AG20443 (cell line): Measurements from ENCODE around the gene FBRSL1.

Experiments
- DNase-seq: peaks from one replicate; pipeline ENCODE4 v3.0.0; 2012; ENCODE audit warnings: low spot score, mixed read lengths

The FBRSL1 gene

DNA sequence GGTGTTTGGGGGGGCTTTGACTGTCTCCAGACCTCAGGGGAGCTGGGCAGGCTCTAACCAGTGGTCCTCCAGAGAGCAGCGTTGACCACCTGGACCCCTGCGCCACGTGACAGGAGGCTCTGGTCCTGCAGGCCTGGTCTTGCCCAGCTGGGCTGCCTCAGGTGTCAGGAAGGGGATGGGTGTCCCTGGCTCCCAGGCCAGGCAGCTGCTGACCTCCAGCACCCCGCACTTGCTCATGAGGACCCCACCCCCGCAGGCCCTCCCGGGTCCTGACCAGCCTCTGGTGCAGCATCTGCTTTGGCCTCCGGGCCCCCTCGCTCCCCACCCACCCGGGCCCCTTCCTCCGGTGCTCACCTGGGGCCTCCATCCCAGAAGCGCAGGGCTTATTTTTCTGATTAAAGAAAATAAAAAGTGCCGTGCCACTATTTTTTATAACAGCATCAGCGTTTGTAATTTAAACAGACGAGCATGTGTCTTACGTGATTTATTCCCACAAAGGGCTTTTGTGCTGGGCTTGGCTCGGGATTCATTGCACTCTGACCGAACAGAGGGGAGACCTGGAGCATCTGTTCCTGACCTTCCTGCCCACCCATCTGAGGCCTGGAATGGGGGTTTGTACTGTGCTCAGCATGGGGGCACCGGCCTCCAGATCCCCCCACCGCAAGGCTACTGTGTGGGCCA, 21.7 kb downstream of the FBRSL1 start:
- no peak for DNase-seq

DNA sequence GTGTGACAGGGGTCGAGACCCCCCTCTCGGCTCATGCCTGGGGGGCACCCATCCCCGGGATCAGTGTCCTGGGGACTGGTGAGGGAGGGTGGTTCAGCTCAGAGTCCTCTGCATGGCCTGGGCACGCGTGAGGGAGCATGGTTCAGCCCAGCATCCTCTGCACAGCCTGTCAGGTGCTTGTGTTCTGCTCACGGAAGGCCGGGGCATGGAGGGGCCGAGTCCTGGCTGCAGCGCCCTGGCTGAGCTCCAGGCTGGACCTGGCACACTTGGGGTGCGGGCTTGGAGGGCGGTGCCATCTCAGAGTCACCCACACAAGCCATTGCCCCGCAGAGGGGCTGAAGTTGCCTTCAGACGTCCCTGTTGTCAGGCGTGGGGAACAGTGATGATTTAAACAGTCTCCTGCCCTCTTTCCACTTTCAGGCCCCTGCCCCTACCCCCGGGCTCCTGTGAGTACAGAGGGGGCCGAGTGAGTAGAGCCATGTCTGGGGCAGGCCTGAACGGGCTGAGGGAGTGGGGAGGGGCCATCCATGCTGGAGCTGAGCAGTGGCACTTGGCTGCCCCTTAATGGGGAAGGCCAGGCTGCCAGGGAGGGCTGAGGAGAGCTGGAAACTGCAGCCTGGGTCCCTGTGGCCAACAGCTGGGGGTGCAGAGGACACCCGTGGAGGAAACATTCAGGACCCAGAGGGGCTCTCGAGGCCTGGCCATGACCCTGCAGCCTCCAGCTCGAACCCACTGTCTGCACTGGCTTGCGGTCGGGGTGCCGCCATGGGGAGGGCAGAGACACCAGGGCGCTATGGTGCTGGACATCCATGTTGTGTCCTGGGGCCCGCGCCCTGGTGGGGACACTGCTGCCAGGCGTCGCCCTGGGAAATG, 22.5 kb downstream of the FBRSL1 start:
- no peak for DNase-seq

DNA sequence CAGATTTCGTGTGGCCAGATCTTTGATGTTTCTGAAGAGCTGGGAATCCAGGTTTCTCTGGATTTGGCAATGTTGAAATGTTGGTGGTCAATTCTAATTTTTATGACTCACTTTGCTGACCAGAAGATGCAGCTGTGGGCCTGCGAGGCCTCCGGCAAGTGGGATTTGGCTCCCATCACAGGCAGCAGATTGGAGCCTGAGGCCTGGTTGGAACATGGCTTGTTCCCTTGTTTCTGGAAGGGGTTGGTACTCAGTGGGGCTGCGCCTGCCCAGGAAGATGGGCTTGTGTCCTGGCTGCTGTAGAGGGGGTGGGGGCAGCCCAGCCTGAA, 23.1 kb downstream of the FBRSL1 start:
- DNase-seq = no peak

- DNase-seq = no peak
Measured at GRCh38 chr12:132513458-132514135, 23.6 kb downstream of the FBRSL1 start.

DNA sequence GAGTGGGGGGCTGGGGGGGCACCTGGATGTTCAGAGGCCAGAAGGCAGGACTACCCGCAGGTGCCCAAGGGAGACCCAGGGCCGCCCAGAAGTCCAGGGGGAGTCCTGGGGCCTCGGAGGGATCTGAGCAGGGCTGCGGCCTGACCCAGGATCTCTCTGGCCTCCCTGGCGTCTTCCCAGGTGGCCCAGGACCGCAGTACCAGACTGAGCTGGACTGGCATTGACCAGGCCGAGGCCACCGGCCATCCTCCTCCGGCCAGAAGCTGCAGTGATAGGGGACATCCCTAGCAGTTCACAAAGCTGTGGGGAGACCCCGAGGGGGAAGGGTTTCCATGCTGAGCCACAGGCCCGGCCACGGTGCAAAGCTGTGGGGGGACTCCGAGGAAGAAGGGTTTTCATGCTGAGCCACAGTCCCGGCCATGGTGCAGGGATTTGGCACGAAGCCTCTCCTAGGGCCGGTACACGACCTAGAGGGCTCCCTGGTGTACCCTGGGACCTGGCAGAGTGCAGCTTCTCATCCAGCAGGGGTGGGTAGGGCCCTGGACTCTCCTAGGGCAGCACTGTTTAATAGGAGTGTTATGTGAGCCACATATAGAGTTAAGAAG, 24.4 kb downstream of the FBRSL1 start:
- DNase-seq = no peak

GRCh38 chr12:132514838-132515237, 24.9 kb downstream of the FBRSL1 start:
- no peak for DNase-seq

GRCh38 chr12:132516095-132517012, 26.4 kb downstream of the FBRSL1 start:
- no peak for DNase-seq

- DNase-seq = no peak
Measured at GRCh38 chr12:132517013-132517739, 27.2 kb downstream of the FBRSL1 start.

- no peak for DNase-seq
Measured at GRCh38 chr12:132517740-132518100, 27.8 kb downstream of the FBRSL1 start.

GRCh38 chr12:132518354-132518992, 28.5 kb downstream of the FBRSL1 start:
- DNase-seq = no peak

DNA sequence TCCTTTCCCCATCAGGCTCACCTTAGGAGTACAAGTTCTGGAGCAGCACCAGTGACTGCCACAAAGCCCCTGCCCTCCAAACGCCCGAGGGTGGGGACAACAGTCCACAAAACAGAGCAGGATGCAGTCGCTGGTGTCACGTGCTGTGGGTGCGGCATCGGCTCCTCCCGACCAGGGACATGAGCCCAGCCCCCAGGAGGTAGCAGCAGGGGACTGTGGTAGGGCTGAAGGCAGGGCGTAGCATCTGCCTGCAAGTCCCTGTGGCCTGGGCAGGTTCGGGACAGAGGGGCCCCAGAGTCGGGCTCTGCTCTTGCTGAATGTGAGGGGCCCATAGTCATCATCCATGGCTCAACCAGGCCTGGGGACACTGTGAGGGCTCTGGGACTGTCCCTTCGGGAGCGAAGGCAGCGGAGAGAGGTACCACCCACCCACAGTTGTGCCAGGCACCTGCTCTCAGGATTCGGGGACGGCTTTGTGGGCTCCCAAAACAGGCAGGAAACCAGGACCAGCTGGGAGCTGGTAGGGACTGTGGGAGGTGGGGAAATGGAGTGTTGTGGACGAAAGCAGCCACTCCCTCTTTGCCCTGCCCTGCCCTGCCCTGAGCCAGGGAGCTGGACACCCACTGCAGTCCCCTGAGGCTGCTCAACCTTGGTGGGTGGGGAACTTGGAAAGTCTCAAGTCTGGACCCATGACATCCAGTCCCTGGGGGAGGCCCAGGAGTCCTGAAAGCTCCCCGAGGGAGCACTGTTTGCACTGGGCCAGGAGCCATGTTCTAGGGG, 30.7 kb downstream of the FBRSL1 start:
- no peak for DNase-seq

DNA sequence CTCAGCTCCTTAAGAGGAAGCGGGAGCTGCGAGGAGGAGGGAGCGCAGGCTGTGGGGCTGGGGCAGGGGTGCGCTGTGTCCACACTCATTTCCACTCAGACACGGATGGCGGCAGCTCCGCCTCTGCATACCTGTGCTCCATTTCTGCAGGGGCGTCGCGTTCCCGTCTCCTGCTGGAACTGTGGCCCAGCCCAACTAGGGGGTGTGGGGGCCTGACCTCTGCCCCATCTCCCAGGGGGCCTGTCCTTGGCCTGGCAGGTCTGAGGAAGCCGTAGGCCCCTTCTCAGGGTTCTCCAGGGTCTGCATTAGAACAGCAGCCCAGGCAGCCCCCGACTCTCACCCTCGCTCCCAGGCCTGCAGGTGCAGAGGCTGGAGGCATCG, 31.2 kb downstream of the FBRSL1 start:
- DNase-seq = no peak

DNA sequence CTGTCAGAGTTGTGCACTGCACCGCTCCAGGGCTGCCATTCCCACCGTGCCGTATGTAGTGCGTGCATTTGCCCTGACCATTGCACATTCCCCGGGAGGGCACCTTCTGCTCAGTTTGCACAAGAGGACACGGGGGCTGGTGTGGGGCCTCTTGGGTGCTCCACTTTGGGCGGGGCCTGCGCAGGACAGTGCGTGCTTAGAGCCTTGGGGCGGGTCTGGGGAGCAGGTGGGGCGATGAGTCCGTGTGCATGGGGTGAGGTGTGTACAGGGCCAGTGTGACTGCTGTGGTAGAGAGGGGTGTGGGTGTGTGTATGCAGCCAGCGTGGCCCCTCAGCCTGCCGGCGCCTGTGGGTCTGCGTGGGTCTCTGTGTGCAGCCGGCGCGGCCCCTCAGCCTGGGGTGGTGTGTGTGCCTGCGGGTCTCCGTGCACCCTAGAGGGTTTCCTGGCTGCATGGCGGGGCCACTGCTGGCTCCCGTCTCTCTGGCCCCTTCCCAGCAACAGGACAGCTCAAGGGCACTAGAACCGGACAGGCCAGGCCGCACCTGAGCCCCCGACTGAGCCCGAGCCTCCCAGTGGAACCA, 31.9 kb downstream of the FBRSL1 start:
- no peak for DNase-seq

DNA sequence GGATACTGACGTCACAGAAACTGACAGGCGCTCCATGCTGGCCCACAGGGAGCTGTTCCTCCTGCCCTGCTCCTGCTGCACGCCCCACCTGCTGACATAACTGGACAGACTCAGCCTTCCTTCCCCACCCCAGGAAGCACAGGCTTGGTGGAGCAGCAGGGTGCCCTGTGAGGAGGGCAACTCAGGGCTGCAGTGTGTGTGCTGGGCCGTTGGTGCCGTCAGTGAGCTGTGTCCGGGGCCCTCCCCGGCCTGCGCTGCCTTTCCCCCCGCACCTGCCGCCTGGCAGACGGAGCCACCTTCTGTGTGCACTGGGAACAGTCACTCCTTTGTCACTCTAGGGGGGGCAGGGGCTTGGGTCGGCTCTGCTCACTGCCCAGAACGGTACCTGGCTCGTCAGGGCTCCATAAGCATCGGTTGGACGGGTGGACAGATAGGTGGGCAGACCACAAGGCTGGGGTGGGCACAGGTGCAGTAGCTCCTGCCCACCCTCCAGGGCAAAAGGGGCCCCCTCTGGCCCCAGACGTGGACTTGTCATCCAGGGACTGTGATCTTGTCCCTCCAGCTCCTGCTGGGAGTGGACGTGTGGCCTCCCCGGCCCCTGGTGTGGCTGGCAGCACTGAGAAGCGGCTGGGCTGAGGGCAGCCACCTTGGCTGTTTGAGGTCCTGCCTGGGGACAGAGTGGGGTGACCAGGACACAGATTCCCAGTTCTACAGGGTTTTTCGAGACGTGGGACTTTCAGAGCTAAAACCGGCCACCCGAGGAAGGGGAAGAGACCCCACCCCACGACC, 32.8 kb downstream of the FBRSL1 start:
- DNase-seq = no peak

DNA sequence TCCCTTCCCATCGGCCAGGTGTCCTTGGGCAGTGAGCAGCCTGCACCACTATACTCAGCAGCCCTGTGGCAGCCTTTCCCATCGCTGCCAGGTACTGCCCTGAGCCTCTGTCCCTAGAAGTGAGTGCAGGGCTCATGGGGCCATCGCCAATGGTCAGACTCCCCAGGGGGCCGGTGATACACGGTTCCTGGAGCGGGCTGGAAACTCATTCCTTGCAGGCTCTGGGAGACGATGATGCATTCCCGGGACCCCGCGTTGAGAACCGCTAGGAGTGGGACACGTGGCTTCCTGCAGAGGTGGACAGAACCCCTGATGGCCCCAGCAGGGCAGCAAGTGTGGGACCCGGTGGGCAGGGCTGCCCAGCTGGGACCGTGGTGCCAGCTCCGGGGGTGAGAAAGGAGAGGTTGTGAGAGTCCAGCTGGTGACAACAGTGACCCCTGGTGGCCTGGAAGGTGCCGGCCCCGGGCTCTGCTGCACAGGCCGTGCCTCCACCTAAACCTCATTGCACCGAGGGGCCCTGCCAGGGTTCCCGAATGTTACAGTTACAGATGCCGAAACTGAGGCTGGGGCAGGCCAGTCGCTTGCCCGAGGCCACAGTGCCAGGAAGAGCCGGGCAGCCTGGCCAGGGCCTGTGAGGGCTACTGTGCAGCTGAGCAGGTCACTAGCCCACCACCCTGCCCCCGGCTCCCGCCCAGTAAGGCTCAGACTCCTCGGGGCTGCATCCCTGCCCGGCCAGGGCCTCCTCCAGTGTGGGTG, 33.8 kb downstream of the FBRSL1 start:
- peak; percentile 91 for DNase-seq

DNA sequence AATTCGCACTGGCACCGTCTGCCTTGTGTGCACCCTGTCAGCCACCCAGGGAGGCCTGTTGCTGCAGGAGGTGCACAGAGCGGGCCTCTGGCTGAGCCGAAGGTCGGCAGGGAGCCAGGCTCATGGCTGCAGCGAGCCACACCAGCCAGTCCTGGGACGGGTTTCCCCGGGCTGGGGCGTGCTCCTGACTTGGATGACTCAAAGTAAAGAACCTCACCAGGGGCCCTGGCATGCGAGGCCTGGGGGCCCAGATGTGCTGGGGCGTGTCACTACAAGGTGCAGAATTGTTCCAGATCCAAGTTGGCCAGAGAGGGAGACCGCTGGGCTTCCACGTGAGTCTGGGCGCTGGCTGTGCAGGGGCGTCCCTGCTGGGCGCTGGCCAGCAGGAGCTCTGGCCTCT, 34.5 kb downstream of the FBRSL1 start:
- no peak for DNase-seq

DNA sequence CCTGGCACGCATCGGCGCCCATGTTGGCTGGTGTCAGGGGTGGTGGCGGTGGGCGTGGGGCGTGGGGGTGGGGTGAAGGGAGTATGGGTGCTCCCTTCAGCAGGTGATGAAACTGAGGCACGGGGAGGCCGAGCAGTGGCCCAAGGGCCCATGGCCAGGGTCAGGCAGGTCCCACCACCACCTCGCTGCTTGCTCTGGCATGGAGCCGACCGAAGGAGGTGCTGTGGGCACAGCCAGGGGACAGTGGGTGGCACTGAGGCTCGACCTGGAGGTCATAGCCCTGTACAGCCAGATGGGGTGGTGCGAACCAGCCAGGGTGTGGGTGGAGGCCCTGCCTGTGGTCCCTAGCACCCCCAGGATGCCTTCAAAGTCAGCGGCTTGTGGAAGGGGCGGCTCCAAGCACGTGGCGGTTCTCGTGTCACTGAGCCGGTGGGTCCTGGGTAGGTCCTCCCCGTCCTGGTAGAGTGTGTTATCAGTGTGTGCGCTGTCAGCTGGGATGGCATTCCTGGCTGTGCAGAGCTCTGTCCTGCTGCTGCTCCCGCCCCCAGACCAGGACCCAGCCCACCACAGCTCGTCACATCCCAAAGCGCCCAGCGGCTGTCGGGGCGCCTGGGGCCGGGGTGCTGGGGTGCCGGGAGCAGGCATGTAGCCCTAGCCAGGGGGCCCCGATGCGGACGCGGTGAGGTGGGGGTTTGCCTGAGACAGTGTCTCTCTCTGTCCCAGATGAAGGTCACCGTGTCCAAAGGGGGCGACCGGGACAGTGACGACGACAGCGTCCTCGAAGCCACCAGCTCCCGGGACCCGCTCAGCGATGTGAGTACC, 35.3 kb downstream of the FBRSL1 start:
- DNase-seq = no peak
